ENCODE data around the gene UNC5CL. TPM values are rescaled to one million over a fixed set of nuclear protein-coding genes. Genes with fewer than 3 reads are reported as not detected.

The UNC5CL gene
- total and polyA plus RNA-seq, 9 of the 15 experiments (the other 6 are each of a cell fraction or from before 2014, with no cell fraction given) = 0.07 to 1.8 (median 0.62) TPM; not detected in 1

- no peak for TF ChIP-seq ZNF318 (IDR thresholded peaks at IDR 0.05; ENCODE audit: borderline replicate concordance in 1 of 2, low read depth in 1 of 2)
- TF ChIP-seq ZNF507 (tag; conservative IDR thresholded peaks at IDR 0.05) = no peak
Observed at GRCh38 chr6:41074692-41075436, 35.8 kb upstream of the UNC5CL start (continued).

Data from K562 (cell line).